Smooth muscle cell (in vitro differentiated cells): Measurements from ENCODE around the gene ANKS3. TPM values are rescaled to one million over a fixed set of nuclear protein-coding genes. Genes with fewer than 3 reads are reported as not detected.

Source experiments
- DNase-seq: peaks from one replicate; lab custom pipeline; 2025; ENCODE audit not compliant: unreplicated experiment; lab: John Stamatoyannopoulos, UW
- H2AFZ ChIP-seq: fragments of 200-600 bp; sonication (generic); 2 replicates; pipeline ENCODE4 v1.6.0; 2016; ENCODE audit warnings: antibody characterized with exemption, low read depth, mild to moderate bottlenecking
- H3F3A ChIP-seq: fragments of 200-600 bp; sonication (generic); 2 replicates; pipeline ENCODE4 v1.6.0; 2017; ENCODE audit warnings: antibody characterized with exemption, low read depth
- H3K27ac ChIP-seq: fragments of 200-600 bp; sonication (generic); 2 replicates; pipeline ENCODE4 v1.5.1; 2016; ENCODE audit warnings: low read depth, mild to moderate bottlenecking
- H3K27me3 ChIP-seq: fragments of 200-600 bp; sonication (generic); 2 replicates; pipeline ENCODE4 v1.6.1; 2016; ENCODE audit warnings: low read depth, mild to moderate bottlenecking
- H3K36me3 ChIP-seq: fragments of 200-600 bp; sonication (generic); 2 replicates; pipeline ENCODE4 v1.5.1; 2016; ENCODE audit warnings: low read depth
- H3K4me1 ChIP-seq: fragments of 200-600 bp; sonication (generic); 2 replicates; pipeline ENCODE4 v1.5.1; 2016; ENCODE audit warnings: low read depth
- H3K4me2 ChIP-seq: fragments of 200-600 bp; sonication (generic); 2 replicates; pipeline ENCODE4 v1.6.0; 2016; ENCODE audit warnings: mild to moderate bottlenecking
- H3K4me3 ChIP-seq: fragments of 200-600 bp; sonication (generic); 2 replicates; pipeline ENCODE4 v1.5.1; 2016; ENCODE audit warnings: mild to moderate bottlenecking
- H3K79me2 ChIP-seq: fragments of 200-600 bp; sonication (generic); 2 replicates; pipeline ENCODE4 v1.6.0; 2016; ENCODE audit warnings: low read depth, mild to moderate bottlenecking
- H3K9ac ChIP-seq: fragments of 200-600 bp; sonication (generic); 2 replicates; pipeline ENCODE4 v1.6.0; 2016; ENCODE audit warnings: low read depth
- H3K9me3 ChIP-seq: fragments of 200-600 bp; sonication (generic); replicated peaks from 2 replicates; pipeline ENCODE4 v1.5.1; 2016; ENCODE audit warnings: low read depth
- H4K20me1 ChIP-seq: fragments of 200-600 bp; sonication (generic); 2 replicates; pipeline ENCODE4 v1.6.0; 2016; ENCODE audit warnings: low read depth
- CTCF ChIP-seq: fragments of 200-600 bp; sonication (generic); IDR thresholded peaks from 2 replicates; pipeline ENCODE4 v1.5.1; 2017; ENCODE audit warnings: borderline replicate concordance, mild to moderate bottlenecking, antibody characterized with exemption; ENCODE audit not compliant: insufficient read depth, poor library complexity, severe bottlenecking
- WGBS: methylation state at CpG from one replicate; pipeline ENCODE4 v1.1.7; 2016; ENCODE audit warnings: low lambda C conversion rate; 5-methylcytosine and 5-hydroxymethylcytosine counted together
- polyA plus RNA-seq: library from polyadenylated mRNA; unstranded; fragments of >200 nt; fragmentation: Nextera tagmentation; extraction: Ambion mirVana; gene quantifications from 2 replicates; pipeline ENCODE4 v1.2.1, GENCODE V29; 2016
- total RNA-seq: library from RNA; depleted of rRNA; stranded (reverse); fragments of >200 nt; gene quantifications from 2 replicates; pipeline ENCODE4 v1.2.3, GENCODE V29; 2014

Gene ANKS3
- total and polyA plus RNA-seq, 2 experiments from 2014 or later: 15.3 to 15.6 TPM

GRCh38 chr16:4746991-4747574, 13.0 kb upstream of the ANKS3 start:
- H3K4me1 ChIP-seq: no peaks in the 10 kb centered on the region
- H3K36me3 ChIP-seq: no peaks in the 10 kb centered on the region
- no peak overlapping the region for H3K9ac ChIP-seq
- no peak overlapping the region for H3K4me3 ChIP-seq
- H3K4me2 ChIP-seq: no peak overlapping the region
- H2AFZ ChIP-seq: no peak overlapping the region
- DNase-seq: no peak
- H3F3A ChIP-seq: no peaks in the 10 kb centered on the region
- 85% methylated on average over 15 of the region's 15 CpGs for WGBS
- H3K27me3 ChIP-seq: no peaks in the 10 kb centered on the region
- no peaks in the 10 kb centered on the region for H3K9me3 ChIP-seq
- H3K79me2 ChIP-seq: no peaks in the 10 kb centered on the region
- no peak for TF ChIP-seq CTCF
- no peaks in the 10 kb centered on the region for H4K20me1 ChIP-seq
- no peak overlapping the region for H3K27ac ChIP-seq

GRCh38 chr16:4746215-4746614, 12.1 kb upstream of the ANKS3 start:
- Histone ChIP-seq H3K9ac (no peak overlapping the region), H2AFZ (no peak overlapping the region), H3K9me3 (no peaks in the 10 kb centered on the region), H3K36me3 (no peaks in the 10 kb centered on the region), H3K4me2 (no peak overlapping the region), H4K20me1 (no peaks in the 10 kb centered on the region), H3K4me3 (no peak overlapping the region), H3K27ac (no peak overlapping the region), H3F3A (no peaks in the 10 kb centered on the region), H3K79me2 (no peaks in the 10 kb centered on the region), H3K4me1 (no peaks in the 10 kb centered on the region), H3K27me3 (no peaks in the 10 kb centered on the region)
- DNase-seq: no peak
- WGBS: 92% methylated on average over 8 of the region's 8 CpGs
- TF ChIP-seq CTCF: no peak

DNA sequence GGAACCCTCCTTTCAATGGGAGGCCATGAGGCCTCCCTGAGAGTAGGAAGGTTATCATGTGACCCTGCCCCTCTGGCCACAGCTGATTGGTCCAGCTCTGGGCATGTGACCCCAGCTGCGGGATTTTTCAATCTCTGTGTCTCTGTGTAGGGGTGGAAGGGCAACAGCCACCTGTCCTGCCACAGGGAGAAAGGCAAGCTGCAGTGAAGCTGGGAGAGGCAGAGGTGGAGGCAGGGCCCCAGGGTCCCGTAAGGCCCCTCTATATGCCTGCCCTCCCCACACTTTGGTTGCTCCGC, 11.2 kb upstream of the ANKS3 start:
- Histone ChIP-seq H3K9ac (no peak overlapping the region), H3K9me3 (no peaks in the 10 kb centered on the region), H3F3A (no peaks in the 10 kb centered on the region), H3K4me1 (no peaks in the 10 kb centered on the region), H3K79me2 (no peaks in the 10 kb centered on the region), H3K4me2 (no peak overlapping the region), H4K20me1 (no peaks in the 10 kb centered on the region), H3K36me3 (no peaks in the 10 kb centered on the region), H3K4me3 (no peak overlapping the region), H3K27ac (no peak overlapping the region), H3K27me3 (no peaks in the 10 kb centered on the region), H2AFZ (no peak overlapping the region)
- DNase-seq: no peak
- TF ChIP-seq CTCF: no peak
- 90% methylated on average over 3 of the region's 3 CpGs for WGBS

DNA sequence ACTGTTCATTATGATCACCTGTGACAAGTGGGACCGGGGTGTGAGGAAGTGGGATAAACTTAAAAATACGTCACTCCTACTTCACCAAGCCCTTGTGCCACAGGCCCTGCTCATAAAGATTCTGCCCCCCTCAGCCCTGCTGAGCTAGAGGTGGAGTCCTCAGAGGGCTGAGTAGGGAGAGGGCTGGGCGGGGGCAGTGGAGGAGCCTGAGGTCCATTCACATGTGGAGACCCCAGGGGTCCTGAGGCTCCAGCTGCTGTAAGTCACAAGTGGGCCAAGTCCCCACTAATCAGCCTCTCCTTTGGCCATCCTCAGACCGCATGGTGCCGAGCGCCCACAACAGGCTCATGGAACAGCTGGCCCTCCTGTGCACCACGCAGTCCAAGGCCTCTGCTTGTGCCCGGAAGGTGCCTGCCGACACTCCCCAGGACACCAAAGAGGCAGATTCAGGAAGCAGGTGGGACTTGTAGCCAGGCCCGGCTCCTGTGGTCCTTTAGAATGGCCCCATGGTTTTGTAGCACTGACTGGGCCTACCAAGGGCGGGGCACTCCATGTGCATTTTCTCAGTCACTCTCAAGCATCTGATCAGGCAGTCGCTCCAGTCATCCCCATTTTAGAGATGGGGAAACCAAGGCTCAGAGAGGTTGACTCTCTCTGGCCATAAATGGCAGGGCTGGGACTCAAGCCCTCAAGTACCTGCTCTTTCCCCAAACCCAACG, 10.6 kb upstream of the ANKS3 start:
- H3K4me1 ChIP-seq: no peaks in the 10 kb centered on the region
- no peaks in the 10 kb centered on the region for H3K27me3 ChIP-seq

More for the DNA sequence above, 10.6 kb upstream of the ANKS3 start:
- H3K9ac ChIP-seq: no peak overlapping the region
- TF ChIP-seq CTCF: no peak
- no peak overlapping the region for H3K4me2 ChIP-seq
- H4K20me1 ChIP-seq: no peaks in the 10 kb centered on the region
- DNase-seq: no peak
- no peaks in the 10 kb centered on the region for H3K79me2 ChIP-seq
- no peak overlapping the region for H3K4me3 ChIP-seq
- H3K27ac ChIP-seq: no peak overlapping the region
- 86% methylated on average over 13 of the region's 13 CpGs for WGBS
- H3K36me3 ChIP-seq: no peaks in the 10 kb centered on the region
- no peak overlapping the region for H2AFZ ChIP-seq
- no peaks in the 10 kb centered on the region for H3K9me3 ChIP-seq
- no peaks in the 10 kb centered on the region for H3F3A ChIP-seq
